SIG-M5 (cell line): ENCODE data around the gene SMIM34.

Experiments
- DNase-seq: peaks from one replicate; lab custom pipeline; 2025; lab: John Stamatoyannopoulos, UW

The SMIM34 gene

DNA sequence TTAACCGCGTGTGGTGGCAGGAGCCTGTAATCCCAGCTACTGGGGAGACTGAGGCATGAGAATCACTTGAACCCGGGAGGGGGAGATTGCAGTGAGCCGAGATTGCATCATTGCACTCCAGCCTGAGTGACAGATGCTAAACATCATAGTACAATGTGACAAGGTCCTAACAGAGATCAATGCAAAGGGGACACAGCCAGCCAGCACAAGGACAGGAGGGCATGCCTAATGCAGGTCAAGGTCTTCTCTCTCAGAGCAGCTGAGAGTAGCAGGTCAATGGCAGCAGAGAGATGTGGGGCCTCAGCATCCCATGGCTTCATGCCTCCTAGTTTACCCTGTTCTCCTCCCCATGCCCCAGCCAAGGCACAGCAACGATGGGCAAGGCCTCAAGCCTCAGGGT lies 51.4 kb downstream of the SMIM34 start:
- no peak for DNase-seq

- DNase-seq: no peak
Observed at GRCh38 chr21:34369741-34370140, 54.0 kb downstream of the SMIM34 start.
